ENCODE results near the gene TYR.
"Not testable (repeated sequence)": the region's sequence is repeated elsewhere in the genome, so short reads cannot be mapped to it uniquely, and the experiment has no call there.

- not testable (repeated sequence) for TF ChIP-seq CTCF (IDR thresholded peaks at IDR 0.05 in 4 of 5, conservative IDR thresholded peaks at IDR 0.05 in 1 of 5); POLR2A (IDR thresholded peaks at IDR 0.05)
These were observed 108.9 kb downstream of the TYR start for GRCh38 chr11:89286601-89287000.
